Measurements from ENCODE around the gene SLC43A3.
"Not testable (repeated sequence)": the region's sequence is repeated elsewhere in the genome, so short reads cannot be mapped to it uniquely, and the experiment has no call there.

Gene SLC43A3

DNA sequence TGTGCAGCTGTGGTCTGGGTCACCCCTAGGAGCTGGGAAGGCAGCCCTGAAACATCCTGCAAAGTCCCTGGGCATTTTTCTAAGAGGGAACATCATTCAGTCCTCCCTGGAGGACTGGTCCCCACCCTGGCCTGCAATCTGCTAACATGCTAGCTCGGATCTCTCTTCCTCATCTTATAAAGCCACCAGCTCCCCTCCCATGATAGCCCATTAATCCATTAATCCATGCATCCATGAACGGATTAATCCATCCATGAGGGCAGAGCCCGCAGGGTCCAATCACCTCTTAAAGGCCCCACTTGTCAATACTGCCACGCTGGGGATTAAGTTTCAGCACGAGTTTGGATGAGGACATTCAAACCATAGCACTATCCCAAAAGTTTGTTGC is 58.1 kb downstream of the SLC43A3 start:
- no peak for DNase-seq (ENCODE audit: low spot score)
- TF ChIP-seq, protein P1, sequence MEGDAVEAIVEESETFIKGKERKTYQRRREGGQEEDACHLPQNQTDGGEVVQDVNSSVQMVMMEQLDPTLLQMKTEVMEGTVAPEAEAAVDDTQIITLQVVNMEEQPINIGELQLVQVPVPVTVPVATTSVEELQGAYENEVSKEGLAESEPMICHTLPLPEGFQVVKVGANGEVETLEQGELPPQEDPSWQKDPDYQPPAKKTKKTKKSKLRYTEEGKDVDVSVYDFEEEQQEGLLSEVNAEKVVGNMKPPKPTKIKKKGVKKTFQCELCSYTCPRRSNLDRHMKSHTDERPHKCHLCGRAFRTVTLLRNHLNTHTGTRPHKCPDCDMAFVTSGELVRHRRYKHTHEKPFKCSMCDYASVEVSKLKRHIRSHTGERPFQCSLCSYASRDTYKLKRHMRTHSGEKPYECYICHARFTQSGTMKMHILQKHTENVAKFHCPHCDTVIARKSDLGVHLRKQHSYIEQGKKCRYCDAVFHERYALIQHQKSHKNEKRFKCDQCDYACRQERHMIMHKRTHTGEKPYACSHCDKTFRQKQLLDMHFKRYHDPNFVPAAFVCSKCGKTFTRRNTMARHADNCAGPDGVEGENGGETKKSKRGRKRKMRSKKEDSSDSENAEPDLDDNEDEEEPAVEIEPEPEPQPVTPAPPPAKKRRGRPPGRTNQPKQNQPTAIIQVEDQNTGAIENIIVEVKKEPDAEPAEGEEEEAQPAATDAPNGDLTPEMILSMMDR (IDR thresholded peaks at IDR 0.05; ENCODE audit: extremely low read depth, missing control alignments): no peak

DNA sequence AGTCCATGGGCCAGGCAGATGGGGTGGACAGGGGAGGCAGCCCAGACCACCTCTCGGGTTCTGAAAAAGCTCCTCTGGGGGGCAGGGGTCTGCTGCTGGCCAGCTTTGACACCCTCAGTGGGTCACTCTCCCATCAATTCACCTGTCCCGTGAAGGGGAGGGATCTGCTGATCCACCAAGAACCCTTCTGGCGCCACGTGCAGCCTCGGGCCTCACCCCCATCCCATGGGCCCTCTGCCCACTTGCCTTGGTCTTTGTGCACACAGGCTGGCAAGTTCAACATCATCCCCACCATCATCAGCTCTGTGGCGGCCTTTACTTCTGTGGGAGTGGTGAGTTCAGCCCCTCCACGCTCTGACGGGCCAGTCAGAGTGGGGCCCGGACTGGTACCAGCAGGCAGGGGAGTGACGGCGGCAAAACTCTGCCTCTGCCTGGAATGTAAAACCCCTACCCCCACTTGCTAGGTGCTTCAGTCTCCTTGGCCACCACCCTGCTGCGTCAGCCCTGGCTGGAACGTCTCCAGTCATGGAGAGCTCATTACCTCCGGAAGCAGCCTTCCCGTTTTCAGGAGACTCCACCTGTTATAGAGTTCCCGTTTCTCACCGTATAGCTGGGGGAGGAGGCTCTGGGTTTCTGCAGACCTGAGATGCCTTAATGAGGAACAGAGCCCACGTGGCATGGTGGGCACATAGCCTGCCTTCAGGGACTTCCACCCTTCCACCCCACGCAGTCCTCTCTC is 58.6 kb downstream of the SLC43A3 start:
- TF ChIP-seq, protein P1 (IDR thresholded peaks at IDR 0.05; ENCODE audit: extremely low read depth, missing control alignments): no peak
- no peak for DNase-seq (ENCODE audit: low spot score)

DNA sequence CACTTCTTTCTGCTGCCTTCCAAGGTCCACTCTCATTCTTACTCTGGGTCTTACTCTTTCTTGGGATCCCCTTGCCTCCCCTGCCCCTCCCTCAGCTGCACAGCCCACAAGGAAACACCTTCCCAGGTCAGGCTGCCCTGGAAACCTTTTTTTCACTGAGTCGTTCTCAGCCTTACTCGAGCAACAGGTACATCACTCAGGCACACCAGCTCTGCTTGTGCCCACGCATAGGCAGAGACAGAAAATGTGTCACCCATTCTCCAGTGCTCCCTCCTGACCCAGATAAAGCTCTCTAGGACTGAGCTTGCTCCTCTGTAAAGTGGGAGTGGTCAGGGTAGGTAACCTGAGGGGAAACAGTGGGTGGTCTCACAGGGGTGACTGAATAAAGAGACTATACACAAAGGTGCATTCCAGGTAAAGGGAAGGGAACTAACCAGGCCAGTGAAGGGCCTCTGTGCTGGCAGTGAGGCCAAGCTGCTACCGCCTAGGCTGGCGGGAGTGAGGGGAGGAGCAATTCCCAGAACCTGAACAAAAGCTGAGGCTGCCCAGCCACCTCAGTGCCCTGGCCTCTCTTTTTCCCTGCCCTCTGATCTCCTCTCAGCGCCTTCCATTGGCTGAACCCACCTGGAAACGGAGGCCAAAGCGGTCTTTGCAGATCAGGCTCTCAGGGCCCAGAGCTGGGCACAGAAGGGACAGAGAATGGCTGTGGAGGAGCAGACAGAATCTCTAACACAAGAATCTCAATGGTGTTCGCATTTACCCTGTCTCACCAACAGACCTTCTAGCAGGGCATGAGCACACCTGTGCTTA is 61.9 kb downstream of the SLC43A3 start:
- DNase-seq (ENCODE audit: low spot score): no peak
- TF ChIP-seq, protein P1 (IDR thresholded peaks at IDR 0.05; ENCODE audit: extremely low read depth, missing control alignments): no peak

DNA sequence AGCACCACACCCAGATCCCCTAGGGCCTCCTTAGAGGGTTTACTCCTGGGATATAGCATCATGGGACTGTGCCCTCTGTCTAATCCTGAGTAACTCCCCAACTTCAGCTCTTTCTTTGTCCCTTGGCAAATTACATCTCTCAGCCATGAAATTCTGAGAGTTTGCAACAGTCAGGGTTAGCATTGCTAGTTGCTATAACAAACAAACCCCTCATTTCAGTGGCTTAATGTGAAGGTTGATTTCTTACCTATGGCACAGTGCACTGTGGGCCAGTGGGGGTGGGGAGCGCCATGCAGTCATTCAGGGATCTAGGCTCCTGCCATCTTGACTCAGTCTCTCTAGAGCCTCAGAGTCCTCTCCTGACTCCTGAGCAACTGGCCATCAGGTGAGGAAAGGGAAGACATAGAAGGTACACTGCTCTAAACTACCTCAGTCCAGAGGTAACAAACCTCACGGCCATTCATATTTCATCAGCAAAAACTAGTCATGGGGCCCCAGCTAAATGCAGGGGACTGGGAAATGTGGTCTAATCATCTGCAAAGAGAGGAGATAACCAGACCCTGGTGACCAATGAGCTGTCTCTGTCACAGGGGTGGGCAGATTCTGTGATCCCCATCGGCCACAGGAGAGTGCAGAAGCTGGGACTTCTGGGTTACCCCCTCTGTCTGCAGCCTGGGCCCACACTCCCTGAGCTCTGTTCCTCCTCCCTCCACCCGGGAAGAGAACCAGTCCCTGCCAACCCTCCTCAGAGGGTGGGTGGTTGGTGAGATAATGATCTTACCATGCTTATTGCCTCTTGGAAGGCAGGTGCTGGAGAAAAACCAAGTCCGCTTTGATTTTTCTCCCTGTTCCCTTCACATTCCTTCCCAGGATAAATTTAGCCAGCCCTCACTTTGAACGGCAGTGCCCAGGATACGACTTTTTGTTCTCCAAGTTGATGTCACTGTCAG is 63.5 kb downstream of the SLC43A3 start:
- TF ChIP-seq, protein P1 (IDR thresholded peaks at IDR 0.05; ENCODE audit: extremely low read depth, missing control alignments): no peak
- DNase-seq (ENCODE audit: low spot score): no peak

DNA sequence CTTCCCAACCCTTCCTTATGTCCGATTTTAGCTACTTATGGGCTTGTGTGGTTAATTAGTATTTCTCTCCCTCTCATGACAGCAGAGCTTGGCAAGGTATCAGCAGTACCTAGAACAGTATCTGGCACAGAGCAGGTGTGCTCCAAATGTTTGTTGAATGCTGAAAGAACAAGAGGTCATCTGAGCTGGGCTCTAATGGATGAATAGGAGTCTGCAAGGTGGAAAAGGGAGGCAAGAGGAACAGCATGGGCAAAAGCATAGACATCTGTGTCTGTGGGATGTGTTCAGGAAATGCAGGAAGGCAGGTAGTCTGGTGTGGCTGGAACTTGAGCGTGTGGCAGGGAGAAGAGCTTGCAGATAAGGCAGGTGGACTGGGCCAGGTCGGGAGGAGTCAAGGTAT is 65.0 kb downstream of the SLC43A3 start:
- DNase-seq (ENCODE audit: low spot score): no peak
- TF ChIP-seq, protein P1 (IDR thresholded peaks at IDR 0.05; ENCODE audit: extremely low read depth, missing control alignments): no peak

DNA sequence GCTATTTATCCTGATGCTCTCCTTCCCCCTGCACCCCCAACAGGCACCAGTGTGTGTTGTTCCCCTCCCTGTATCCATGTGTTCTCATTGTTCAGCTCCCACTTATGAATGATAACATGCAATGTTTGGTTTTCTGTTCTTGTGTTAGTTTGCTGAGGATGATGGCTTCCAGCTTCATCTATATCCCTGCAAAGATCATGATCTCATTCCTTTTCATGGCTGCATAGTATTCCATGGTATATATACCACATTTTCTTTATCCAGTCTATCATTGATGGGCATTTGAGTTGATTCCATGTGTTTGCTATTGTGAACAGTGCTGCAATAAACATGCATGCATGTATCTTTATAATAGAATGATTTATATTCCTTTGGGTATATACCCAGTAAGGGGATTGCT is 65.5 kb downstream of the SLC43A3 start:
- not testable (repeated sequence) for DNase-seq (ENCODE audit: low spot score)

DNA sequence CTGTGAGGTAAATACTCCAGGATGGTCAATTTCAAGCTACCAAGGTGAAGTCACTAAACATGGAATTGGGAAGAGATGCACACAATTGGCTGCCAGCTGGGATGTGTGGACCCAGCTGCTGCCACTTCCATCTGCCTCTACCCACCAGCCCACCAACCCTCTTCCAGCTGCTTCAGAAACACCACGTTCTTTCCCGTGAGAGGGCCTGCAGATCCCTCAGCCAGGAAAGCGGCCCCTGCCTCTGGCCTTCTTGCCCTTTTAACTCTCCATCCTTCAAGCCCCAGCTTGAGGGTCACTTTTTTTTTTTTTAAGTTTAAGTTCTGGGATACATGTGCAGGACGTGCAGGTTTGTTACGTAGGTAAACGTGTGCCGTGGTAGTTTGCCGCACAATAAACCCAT is 65.9 kb downstream of the SLC43A3 start:
- no peak for DNase-seq (ENCODE audit: low spot score)

More for the DNA sequence above, 65.9 kb downstream of the SLC43A3 start:
- TF ChIP-seq, protein P1 (IDR thresholded peaks at IDR 0.05; ENCODE audit: extremely low read depth, missing control alignments): no peak
